ENCODE results near the gene ARHGEF7. TPM values are rescaled to one million over a fixed set of nuclear protein-coding genes. Genes with fewer than 3 reads are reported as not detected.

Gene ARHGEF7
- total RNA-seq, 1 donor from 2014 or later = 146 TPM

DNA sequence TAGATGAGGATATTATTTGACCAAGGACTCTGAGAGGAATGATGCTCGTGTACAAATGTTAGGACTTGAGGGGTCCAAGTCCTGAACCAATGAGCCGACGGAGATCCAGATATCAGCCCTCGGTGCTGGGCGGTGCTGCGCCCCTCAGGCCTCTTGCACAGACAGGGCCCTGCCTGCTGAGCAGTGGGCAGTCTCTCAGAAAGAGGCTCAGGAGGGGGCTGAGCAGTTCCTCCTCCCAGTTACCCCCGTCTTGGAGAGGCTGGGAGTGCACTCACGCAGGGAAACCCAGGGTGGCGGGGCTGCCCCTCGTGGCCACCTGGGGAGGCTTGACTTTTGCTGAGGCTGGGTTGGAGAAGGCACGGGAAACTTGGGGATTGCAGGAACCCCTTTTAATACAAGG, 223.7 kb downstream of the ARHGEF7 start:
- intact Hi-C loops (cut with DNase I) = no loop called here
- DNase-seq (ENCODE audit: low spot score) = no peak

DNA sequence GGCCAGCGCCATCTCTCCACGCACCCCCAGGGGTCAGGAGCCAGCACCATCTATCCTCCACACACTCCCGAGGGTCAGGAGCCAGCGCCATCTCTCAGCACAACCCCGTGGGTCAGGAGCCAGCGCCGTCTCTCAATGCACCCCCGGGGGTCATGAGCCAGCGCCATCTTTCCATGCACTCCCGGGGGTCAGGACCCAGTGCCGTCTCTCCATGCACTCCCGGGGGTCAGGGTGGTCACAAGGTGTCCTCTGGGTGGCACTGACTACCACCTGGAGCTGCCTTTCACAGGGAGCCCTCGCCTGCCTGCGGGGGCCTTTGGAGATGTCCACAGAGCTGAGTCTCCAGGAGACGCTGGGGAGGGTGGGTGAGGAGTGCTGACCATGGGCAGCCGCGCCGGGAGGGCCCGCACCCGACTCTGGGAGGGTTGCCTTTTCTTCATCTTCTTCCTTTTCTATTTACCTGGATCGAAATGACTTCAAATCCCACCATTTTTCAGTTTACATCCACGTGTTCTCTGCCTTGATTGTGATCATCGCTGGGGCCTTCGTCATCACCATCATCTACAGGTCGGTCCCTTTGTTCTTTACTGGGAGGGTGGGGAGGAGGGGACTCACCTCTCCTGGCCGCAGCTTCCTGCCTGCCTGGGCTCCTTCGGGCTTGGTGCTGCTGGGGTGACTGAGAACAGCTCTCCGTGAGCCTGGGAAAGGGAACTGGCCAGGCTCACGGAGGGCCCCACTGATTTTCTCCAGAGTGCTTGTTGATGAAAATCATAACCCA, 224.4 kb downstream of the ARHGEF7 start:
- intact Hi-C loops (cut with DNase I) = no loop called here
- no peak for DNase-seq (ENCODE audit: low spot score)

More for the DNA sequence above, 223.7 kb downstream of the ARHGEF7 start:
- ATAC-seq = no peak

DNA sequence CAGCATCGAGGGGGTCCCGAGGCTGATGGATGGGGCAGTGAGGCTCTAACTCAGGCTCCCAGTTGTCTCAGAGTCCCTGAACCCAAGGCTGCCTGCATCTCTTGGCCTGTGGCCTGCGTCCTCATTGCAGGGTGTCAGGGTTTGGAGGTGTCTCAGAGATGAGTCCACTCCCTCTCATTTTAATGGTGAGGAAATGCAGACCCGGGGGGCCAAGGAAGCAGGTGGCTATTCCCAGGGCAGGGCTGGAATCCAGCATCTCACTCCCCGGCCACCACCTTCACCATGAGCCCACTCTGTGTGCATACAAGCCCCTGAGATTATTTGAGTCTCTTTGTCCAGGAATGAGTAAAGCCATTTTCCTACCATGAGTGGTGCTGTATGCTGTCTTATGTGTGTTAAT, 226.8 kb downstream of the ARHGEF7 start:
- ATAC-seq = no peak
- DNase-seq (ENCODE audit: low spot score) = no peak
- intact Hi-C loops (cut with DNase I) = no loop called here

More for the DNA sequence above, 224.4 kb downstream of the ARHGEF7 start:
- no peak for ATAC-seq

DNA sequence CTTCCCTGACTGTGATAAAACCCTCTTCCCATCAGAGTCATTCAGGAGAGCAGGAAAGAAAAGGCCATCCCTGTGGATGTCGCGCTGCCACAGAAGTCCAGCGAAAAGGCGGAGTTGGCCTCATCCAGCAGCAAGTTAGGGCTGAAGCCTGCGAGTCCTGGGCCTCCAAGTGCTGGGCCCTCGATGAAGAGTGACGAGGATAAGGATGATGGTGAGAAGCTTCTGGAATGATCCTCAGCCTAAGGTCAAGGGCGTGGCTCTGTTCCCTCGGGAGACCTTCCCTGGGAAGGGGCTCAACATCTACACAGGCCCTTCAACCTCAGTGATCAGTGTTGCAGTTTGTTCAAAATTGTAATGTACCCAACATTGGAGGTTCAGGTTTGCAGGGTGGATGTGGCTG, 227.6 kb downstream of the ARHGEF7 start:
- DNase-seq (ENCODE audit: low spot score) = no peak
- intact Hi-C loops (cut with DNase I) = no loop called here
- ATAC-seq = no peak

DNA sequence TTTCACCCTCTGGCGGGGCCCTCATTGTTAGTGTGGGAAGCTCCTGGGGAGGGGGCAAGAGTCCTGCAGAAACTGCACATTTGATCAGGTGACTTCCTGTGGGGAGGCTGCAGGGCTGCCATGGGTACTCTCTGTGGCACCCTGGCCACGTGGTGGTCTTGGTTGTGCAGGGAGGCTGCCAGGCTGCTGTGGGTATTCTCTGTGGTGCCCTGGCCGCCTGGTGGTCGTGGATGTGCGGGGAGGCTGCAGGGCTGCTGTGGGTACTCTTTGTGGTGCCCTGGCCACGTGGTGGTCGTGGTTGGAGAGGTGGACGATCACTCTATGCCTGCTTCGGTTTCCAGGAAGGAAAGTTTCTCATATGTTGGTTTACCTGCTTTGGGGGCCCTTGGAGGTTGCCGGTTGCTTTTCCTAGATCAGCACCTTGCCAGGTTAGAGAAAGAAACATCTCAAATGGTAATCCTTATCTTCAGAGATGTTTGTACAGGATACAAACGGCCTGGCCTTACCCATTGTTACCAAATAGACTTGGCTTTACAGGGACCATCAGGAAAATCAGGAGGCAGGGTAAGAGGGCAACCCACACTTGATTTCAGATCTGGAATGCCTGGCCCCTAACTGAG, 228.2 kb downstream of the ARHGEF7 start:
- DNase-seq (ENCODE audit: low spot score) = no peak
- ATAC-seq = no peak
- intact Hi-C loops (cut with DNase I) = no loop called here

DNA sequence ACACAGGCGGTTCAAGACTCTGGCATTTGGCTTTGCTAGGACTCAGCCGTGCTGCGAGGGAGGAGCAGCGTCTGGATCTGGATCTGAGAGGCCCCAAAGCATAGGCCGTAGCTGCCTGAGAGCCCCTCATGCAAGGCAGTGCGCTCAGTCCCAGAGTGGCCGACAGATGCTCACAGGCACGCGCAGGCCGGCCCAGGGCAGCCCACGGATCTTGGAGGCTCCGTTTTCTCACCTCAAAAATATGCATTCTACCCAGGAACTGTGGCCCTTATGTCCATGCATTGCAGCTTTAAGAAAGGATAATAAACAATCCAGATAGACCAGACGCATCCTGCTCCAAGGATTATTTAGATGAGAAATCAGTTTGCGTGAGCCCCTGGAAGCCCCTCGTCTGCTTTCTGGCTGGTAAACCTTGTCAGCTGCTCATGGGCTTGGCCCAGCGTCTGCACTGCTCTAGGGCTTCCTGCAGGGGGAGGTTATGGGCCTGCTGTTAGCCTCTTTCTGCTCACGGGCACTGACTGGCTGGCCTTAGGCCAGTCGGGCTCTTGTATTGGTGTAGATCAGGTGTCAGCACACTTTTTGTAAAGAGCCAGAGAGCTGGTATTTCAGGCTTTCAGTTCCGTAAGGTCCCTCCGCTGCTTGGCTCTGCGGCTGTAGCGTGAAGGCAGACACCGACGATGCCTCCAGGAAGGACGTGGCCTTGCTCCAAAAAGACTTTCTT, 229.5 kb downstream of the ARHGEF7 start:
- ATAC-seq (no peak), DNase-seq (ENCODE audit: low spot score) (no peak)
- intact Hi-C loops (cut with DNase I) = no loop called here

DNA sequence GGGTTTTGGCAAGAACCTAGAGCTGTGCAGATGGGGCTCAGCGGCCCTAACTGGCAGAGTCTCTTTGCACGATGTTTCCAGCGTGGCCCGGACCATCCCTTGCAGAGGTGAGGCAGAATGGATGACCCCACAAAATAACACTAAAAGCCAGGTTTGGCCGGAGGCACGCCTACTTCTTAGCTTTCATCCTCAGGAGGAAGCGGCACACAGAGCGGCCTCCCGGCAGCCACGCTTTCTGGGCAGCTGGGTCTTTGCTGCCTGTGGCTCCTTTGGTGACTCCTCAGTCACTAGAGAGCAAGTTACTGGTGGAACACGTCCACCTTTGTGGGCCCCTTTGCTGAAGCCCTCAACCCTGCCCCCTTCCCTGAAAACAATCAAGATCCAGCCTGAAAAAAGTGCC, 230.6 kb downstream of the ARHGEF7 start:
- intact Hi-C loops (cut with DNase I) = no loop called here
- ATAC-seq (no peak), DNase-seq (ENCODE audit: low spot score) (no peak)

DNA sequence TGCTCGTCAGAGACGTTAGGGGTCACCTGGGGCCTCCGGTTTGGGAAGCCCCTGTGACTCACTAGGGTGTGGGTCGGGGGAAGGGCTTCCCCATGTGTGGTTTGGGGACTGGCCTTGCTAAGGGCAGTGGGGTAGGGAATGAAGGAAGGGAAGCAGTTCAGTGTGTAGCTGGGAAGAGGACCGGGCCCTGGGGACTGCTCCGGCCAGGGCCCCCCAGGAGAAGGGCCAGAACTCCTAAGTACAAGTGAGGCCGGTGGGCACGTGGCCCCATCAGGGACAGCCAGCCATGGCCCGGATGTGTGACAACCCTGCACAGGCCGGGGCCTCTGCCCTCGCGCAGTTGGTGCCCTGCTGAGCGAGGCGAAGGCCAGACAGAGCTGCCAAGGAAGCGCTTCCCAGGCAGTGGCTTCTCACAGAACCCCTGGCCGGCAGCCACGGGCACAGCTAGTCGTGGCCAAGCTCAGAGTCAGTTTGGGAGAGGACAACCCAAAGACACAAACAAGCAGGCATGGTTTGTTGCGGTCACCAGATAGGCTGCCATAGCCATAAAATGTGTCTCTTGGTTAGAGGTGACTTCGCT, 231.1 kb downstream of the ARHGEF7 start:
- ATAC-seq = peak; percentile 13
- no peak for DNase-seq (ENCODE audit: low spot score)
- intact Hi-C loops (cut with DNase I) = no loop called here

DNA sequence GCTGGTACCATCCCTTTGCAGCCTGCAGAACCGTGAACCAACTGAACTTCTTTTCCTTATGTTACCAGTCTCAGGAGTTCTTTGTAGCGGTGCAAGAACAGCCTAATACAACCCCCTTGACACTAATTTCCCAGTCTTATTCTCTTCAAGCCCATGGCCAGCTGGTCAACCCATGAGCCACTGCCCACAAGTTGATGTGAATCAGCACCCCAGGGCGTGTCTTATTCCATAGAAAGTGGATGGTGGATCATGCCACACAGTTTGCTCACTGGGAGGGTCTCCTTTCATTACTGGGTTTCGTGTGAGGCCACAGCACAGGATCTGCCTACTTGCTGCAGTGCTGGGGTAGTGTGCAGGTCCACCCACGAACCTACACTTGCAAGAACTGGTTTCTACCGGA, 232.3 kb downstream of the ARHGEF7 start:
- ATAC-seq = no peak
- intact Hi-C loops (cut with DNase I) = no loop called here
- no peak for DNase-seq (ENCODE audit: low spot score)

DNA sequence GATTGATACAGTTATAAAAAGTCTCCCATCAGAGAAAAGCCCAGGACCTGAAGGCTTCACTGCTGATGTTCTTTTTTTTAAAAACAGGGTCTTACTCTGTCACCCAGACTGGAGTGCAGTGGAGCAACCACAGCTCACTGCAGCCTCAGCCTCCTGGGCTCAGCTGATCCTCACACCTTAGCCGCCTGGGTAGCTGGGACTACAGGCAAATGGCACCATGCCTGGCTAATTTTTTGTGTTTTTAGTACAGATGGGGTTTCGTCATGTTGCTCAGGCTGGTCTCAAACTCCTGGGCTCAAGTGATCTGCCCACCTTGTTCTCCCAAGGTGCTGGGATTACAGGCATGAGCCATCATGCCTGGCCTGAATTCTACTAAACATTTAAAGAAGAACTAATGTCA, 238.4 kb downstream of the ARHGEF7 start:
- no peak for ATAC-seq
- intact Hi-C loops (cut with DNase I) = no loop called here
- DNase-seq (ENCODE audit: low spot score) = no peak

DNA sequence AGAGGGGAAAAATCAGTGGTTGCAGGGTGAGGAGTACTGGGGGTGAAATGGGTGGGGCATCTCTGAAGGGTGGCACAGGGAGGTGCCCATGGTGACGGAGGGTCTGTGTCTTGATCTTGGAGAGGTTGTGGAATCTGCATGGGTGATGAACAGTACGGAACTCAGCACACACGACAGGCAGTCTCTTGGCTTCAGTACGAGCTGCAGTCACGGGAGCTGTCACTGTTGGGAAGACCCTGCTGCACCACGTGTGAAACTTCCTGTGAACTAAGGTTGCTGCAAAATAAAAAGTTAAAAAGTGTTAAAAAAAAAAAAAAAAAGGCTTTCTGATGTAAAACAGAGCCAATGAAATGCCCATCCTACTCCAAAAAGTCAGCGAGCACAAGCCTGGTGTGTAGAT, 239.7 kb downstream of the ARHGEF7 start:
- ATAC-seq (no peak), DNase-seq (ENCODE audit: low spot score) (no peak)
- intact Hi-C loops (cut with DNase I) = no loop called here

Other genes with a start within 250 kb of the ARHGEF7 start
- 254 TPM for gene ANKRD10, start 200.2 kb upstream of the ARHGEF7 start, total RNA-seq
- 1.6 TPM for gene TEX29, start 205.3 kb downstream of the ARHGEF7 start, total RNA-seq